HEK293 (cell line): Measurements from ENCODE around the gene ZNF302.

Experiments
- BCL11B ChIP-seq: fragments of 450-650 bp; formaldehyde crosslinking; IDR thresholded peaks from 2 replicates; pipeline ENCODE4 v1.5.1; 2016; ENCODE audit warnings: low read depth, missing biosample characterization, missing genetic modification characterization
- GFI1B ChIP-seq: fragments of 450-650 bp; formaldehyde crosslinking; IDR thresholded peaks from 2 replicates; pipeline ENCODE4 v1.5.1; 2016; ENCODE audit warnings: missing biosample characterization, missing genetic modification characterization
- GLI2 ChIP-seq: fragments of 450-650 bp; formaldehyde crosslinking; IDR thresholded peaks from 2 replicates; pipeline ENCODE4; 2017; ENCODE audit warnings: missing biosample characterization, missing genetic modification characterization, low read depth, borderline replicate concordance
- GLI4 ChIP-seq: fragments of 450-650 bp; formaldehyde crosslinking; IDR thresholded peaks from 2 replicates; pipeline ENCODE4 v1.5.1; 2016; ENCODE audit warnings: missing biosample characterization, missing genetic modification characterization
- KLF1 ChIP-seq: fragments of 450-650 bp; formaldehyde crosslinking; IDR thresholded peaks from 2 replicates; pipeline ENCODE4 v1.5.1; 2016; ENCODE audit warnings: missing biosample characterization, missing genetic modification characterization
- YY2 ChIP-seq: fragments of 450-650 bp; formaldehyde crosslinking; IDR thresholded peaks from 2 replicates; pipeline ENCODE4 v1.5.1; 2016; ENCODE audit warnings: missing biosample characterization, missing genetic modification characterization
- ZBTB1 ChIP-seq: fragments of 450-650 bp; formaldehyde crosslinking; IDR thresholded peaks from 2 replicates; pipeline ENCODE4 v1.5.1; 2016; ENCODE audit warnings: missing biosample characterization, missing genetic modification characterization
- ZEB2 ChIP-seq: fragments of 450-650 bp; formaldehyde crosslinking; IDR thresholded peaks from 2 replicates; pipeline ENCODE4 v1.5.1; 2016; ENCODE audit warnings: missing biosample characterization, missing genetic modification characterization
- ZFP41 ChIP-seq: fragments of 450-650 bp; formaldehyde crosslinking; IDR thresholded peaks from 2 replicates; pipeline ENCODE4 v1.5.1; 2016; ENCODE audit warnings: missing biosample characterization, missing genetic modification characterization, borderline replicate concordance
- ZNF140 ChIP-seq: fragments of 450-650 bp; formaldehyde crosslinking; IDR thresholded peaks from 2 replicates; pipeline ENCODE4 v1.5.1; 2016; ENCODE audit warnings: missing biosample characterization, missing genetic modification characterization
- ZNF146 ChIP-seq: fragments of 450-650 bp; formaldehyde crosslinking; IDR thresholded peaks from 2 replicates; pipeline ENCODE4 v1.5.1; 2016; ENCODE audit warnings: missing biosample characterization, missing genetic modification characterization
- ZNF266 ChIP-seq: fragments of 450-650 bp; formaldehyde crosslinking; IDR thresholded peaks from 2 replicates; pipeline ENCODE4 v1.5.1; 2016; ENCODE audit warnings: missing biosample characterization, missing genetic modification characterization, low read depth
- ZNF366 ChIP-seq: fragments of 450-650 bp; formaldehyde crosslinking; conservative IDR thresholded peaks from 2 replicates; pipeline ENCODE4 v1.5.1; 2016; ENCODE audit warnings: missing biosample characterization, missing genetic modification characterization
- ZNF501 ChIP-seq: fragments of 450-650 bp; formaldehyde crosslinking; IDR thresholded peaks from 2 replicates; pipeline ENCODE4 v1.5.1; 2016; ENCODE audit warnings: missing biosample characterization, missing genetic modification characterization
- ZNF610 ChIP-seq: fragments of 450-650 bp; formaldehyde crosslinking; IDR thresholded peaks from 2 replicates; pipeline ENCODE4 v1.5.1; 2016; ENCODE audit warnings: missing biosample characterization, missing genetic modification characterization, borderline replicate concordance
- ZNF626 ChIP-seq: fragments of 450-650 bp; sonication (Bioruptor Pico); formaldehyde crosslinking; IDR thresholded peaks from 2 replicates; pipeline ENCODE4 v1.5.1; 2018; ENCODE audit warnings: missing biosample characterization, missing genetic modification characterization, inconsistent platforms
- ZNF658 ChIP-seq: fragments of 450-650 bp; formaldehyde crosslinking; IDR thresholded peaks from 2 replicates; pipeline ENCODE4; 2016; ENCODE audit warnings: missing biosample characterization, missing genetic modification characterization
- ZNF707 ChIP-seq: fragments of 450-650 bp; formaldehyde crosslinking; IDR thresholded peaks from 2 replicates; pipeline ENCODE4 v1.5.1; 2016; ENCODE audit warnings: missing biosample characterization, missing genetic modification characterization
- ZNF837 ChIP-seq: fragments of 450-650 bp; formaldehyde crosslinking; IDR thresholded peaks from 2 replicates; pipeline ENCODE4 v1.5.1; 2016; ENCODE audit warnings: missing biosample characterization, missing genetic modification characterization
- TF ChIP-seq, protein P1 (sequence below): fragments of 450-650 bp; formaldehyde crosslinking; IDR thresholded peaks from 2 replicates; pipeline ENCODE4 v1.5.1; 2016; ENCODE audit warnings: missing biosample characterization, missing genetic modification characterization, borderline replicate concordance
- TF ChIP-seq, protein P2 (sequence below): fragments of 450-650 bp; formaldehyde crosslinking; IDR thresholded peaks from 2 replicates; pipeline ENCODE4 v1.5.1; 2016; ENCODE audit warnings: missing biosample characterization, missing genetic modification characterization
- TF ChIP-seq, protein P3 (sequence below): fragments of 450-650 bp; formaldehyde crosslinking; IDR thresholded peaks from 2 replicates; pipeline ENCODE4 v1.5.1; 2016; ENCODE audit warnings: missing biosample characterization, missing genetic modification characterization, borderline replicate concordance
- TF ChIP-seq, protein P4 (sequence below): sonication (generic); formaldehyde crosslinking; IDR thresholded peaks from 2 replicates; pipeline ENCODE4 v1.8.1; 2022; ENCODE audit warnings: mild to moderate bottlenecking, moderate library complexity, missing genetic modification reagents
- TF ChIP-seq, protein P5 (sequence below): fragments of 450-650 bp; formaldehyde crosslinking; IDR thresholded peaks from 2 replicates; pipeline ENCODE4 v1.5.1; 2016; ENCODE audit warnings: missing biosample characterization, missing genetic modification characterization
- TF ChIP-seq, protein P6 (sequence below): fragments of 450-650 bp; formaldehyde crosslinking; IDR thresholded peaks from 2 replicates; pipeline ENCODE4 v1.5.1; 2016; ENCODE audit warnings: missing biosample characterization, missing genetic modification characterization

The ZNF302 gene

DNA sequence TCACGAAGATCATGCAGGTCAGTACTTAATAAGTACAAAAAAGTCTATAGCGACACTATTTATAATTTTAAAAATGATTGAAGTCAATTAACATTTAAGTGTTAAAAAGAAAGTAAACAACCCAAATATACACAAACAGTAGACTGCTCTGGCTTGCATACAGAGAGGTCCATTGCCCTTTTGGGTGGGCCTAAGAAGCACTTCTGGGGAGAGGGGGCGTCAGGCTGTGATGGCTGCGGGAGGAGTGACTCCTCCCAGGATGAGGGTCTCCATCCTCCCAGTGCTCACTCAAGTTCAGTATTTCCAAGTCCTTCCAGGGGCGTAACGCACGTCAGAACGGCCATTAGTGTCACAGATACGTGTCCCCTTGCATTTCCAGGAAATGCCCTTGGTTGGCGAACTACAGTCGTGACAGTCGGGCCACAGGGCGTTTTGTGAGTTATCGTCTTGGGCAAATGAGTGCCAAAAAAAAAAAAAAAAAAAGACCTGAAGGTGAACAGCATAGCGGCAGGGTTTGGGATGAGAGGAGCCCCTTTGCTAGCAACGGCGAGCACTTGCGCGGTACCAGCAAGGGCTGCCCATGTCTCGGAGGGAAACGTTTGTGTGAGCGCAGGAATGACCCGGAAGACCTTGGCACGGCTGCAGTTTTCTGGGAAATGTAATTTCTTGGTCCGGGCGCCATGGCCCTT is 637 bp upstream of the ZNF302 start, which contains the start of gene SCGB2B2 (continued):
- TF ChIP-seq, protein P1, sequence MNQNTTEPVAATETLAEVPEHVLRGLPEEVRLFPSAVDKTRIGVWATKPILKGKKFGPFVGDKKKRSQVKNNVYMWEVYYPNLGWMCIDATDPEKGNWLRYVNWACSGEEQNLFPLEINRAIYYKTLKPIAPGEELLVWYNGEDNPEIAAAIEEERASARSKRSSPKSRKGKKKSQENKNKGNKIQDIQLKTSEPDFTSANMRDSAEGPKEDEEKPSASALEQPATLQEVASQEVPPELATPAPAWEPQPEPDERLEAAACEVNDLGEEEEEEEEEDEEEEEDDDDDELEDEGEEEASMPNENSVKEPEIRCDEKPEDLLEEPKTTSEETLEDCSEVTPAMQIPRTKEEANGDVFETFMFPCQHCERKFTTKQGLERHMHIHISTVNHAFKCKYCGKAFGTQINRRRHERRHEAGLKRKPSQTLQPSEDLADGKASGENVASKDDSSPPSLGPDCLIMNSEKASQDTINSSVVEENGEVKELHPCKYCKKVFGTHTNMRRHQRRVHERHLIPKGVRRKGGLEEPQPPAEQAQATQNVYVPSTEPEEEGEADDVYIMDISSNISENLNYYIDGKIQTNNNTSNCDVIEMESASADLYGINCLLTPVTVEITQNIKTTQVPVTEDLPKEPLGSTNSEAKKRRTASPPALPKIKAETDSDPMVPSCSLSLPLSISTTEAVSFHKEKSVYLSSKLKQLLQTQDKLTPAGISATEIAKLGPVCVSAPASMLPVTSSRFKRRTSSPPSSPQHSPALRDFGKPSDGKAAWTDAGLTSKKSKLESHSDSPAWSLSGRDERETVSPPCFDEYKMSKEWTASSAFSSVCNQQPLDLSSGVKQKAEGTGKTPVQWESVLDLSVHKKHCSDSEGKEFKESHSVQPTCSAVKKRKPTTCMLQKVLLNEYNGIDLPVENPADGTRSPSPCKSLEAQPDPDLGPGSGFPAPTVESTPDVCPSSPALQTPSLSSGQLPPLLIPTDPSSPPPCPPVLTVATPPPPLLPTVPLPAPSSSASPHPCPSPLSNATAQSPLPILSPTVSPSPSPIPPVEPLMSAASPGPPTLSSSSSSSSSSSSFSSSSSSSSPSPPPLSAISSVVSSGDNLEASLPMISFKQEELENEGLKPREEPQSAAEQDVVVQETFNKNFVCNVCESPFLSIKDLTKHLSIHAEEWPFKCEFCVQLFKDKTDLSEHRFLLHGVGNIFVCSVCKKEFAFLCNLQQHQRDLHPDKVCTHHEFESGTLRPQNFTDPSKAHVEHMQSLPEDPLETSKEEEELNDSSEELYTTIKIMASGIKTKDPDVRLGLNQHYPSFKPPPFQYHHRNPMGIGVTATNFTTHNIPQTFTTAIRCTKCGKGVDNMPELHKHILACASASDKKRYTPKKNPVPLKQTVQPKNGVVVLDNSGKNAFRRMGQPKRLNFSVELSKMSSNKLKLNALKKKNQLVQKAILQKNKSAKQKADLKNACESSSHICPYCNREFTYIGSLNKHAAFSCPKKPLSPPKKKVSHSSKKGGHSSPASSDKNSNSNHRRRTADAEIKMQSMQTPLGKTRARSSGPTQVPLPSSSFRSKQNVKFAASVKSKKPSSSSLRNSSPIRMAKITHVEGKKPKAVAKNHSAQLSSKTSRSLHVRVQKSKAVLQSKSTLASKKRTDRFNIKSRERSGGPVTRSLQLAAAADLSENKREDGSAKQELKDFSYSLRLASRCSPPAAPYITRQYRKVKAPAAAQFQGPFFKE, result peak; percentile 75; the same call in 1 of the 2 replicates
- peak; percentile 95 for TF ChIP-seq GLI4 (tag by site-specific recombination)
- TF ChIP-seq ZEB2, result peak; percentile 85
- TF ChIP-seq ZNF146 (tag by site-specific recombination), result peak; percentile 83
- peak; percentile 83 for TF ChIP-seq BCL11B (tag by site-specific recombination)
- peak; percentile 99 for TF ChIP-seq YY2 (tag by site-specific recombination)
- no peak for TF ChIP-seq ZNF140
- TF ChIP-seq ZNF610, result peak; percentile 92
- peak; percentile 97 for TF ChIP-seq ZNF501
- no peak for TF ChIP-seq ZNF707 (tag by site-specific recombination)
- TF ChIP-seq, protein P2, sequence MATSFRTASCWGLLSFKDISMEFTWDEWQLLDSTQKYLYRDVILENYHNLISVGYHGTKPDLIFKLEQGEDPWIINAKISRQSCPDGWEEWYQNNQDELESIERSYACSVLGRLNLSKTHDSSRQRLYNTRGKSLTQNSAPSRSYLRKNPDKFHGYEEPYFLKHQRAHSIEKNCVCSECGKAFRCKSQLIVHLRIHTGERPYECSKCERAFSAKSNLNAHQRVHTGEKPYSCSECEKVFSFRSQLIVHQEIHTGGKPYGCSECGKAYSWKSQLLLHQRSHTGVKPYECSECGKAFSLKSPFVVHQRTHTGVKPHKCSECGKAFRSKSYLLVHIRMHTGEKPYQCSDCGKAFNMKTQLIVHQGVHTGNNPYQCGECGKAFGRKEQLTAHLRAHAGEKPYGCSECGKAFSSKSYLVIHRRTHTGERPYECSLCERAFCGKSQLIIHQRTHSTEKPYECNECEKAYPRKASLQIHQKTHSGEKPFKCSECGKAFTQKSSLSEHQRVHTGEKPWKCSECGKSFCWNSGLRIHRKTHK (tag by site-specific recombination), result no peak
- no peak for TF ChIP-seq GFI1B (tag by site-specific recombination)
- no peak for TF ChIP-seq ZNF837 (tag by site-specific recombination)
- TF ChIP-seq, protein P3, sequence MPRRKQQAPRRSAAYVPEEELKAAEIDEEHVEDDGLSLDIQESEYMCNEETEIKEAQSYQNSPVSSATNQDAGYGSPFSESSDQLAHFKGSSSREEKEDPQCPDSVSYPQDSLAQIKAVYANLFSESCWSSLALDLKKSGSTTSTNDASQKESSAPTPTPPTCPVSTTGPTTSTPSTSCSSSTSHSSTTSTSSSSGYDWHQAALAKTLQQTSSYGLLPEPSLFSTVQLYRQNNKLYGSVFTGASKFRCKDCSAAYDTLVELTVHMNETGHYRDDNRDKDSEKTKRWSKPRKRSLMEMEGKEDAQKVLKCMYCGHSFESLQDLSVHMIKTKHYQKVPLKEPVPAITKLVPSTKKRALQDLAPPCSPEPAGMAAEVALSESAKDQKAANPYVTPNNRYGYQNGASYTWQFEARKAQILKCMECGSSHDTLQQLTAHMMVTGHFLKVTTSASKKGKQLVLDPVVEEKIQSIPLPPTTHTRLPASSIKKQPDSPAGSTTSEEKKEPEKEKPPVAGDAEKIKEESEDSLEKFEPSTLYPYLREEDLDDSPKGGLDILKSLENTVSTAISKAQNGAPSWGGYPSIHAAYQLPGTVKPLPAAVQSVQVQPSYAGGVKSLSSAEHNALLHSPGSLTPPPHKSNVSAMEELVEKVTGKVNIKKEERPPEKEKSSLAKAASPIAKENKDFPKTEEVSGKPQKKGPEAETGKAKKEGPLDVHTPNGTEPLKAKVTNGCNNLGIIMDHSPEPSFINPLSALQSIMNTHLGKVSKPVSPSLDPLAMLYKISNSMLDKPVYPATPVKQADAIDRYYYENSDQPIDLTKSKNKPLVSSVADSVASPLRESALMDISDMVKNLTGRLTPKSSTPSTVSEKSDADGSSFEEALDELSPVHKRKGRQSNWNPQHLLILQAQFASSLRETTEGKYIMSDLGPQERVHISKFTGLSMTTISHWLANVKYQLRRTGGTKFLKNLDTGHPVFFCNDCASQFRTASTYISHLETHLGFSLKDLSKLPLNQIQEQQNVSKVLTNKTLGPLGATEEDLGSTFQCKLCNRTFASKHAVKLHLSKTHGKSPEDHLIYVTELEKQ (tag by site-specific recombination), result no peak
- no peak for TF ChIP-seq ZNF266 (tag by site-specific recombination)
- TF ChIP-seq ZNF366 (tag by site-specific recombination), result peak; percentile 52
- TF ChIP-seq ZNF658 (tag by site-specific recombination), result no peak
- TF ChIP-seq ZNF626 (tag by site-specific recombination), result no peak
- no peak; the same call in 1 of the 2 replicates for TF ChIP-seq ZFP41 (tag by site-specific recombination)
- TF ChIP-seq, protein P4, sequence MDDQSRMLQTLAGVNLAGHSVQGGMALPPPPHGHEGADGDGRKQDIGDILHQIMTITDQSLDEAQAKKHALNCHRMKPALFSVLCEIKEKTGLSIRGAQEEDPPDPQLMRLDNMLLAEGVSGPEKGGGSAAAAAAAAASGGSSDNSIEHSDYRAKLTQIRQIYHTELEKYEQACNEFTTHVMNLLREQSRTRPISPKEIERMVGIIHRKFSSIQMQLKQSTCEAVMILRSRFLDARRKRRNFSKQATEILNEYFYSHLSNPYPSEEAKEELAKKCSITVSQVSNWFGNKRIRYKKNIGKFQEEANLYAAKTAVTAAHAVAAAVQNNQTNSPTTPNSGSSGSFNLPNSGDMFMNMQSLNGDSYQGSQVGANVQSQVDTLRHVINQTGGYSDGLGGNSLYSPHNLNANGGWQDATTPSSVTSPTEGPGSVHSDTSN (CRISPR knock-in tag), result no peak
- TF ChIP-seq, protein P5, sequence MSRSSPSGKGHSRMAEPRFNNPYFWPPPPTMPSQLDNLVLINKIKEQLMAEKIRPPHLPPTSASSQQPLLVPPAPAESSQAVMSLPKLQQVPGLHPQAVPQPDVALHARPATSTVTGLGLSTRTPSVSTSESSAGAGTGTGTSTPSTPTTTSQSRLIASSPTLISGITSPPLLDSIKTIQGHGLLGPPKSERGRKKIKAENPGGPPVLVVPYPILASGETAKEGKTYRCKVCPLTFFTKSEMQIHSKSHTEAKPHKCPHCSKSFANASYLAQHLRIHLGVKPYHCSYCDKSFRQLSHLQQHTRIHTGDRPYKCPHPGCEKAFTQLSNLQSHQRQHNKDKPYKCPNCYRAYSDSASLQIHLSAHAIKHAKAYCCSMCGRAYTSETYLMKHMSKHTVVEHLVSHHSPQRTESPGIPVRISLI (tag by site-specific recombination), result peak; percentile 50; the same call in 1 of the 2 replicates
- peak; percentile 79 for TF ChIP-seq KLF1 (tag by site-specific recombination)
- TF ChIP-seq ZBTB1 (tag by site-specific recombination), result peak; percentile 64; the same call in 1 of the 2 replicates
- TF ChIP-seq, protein P6, sequence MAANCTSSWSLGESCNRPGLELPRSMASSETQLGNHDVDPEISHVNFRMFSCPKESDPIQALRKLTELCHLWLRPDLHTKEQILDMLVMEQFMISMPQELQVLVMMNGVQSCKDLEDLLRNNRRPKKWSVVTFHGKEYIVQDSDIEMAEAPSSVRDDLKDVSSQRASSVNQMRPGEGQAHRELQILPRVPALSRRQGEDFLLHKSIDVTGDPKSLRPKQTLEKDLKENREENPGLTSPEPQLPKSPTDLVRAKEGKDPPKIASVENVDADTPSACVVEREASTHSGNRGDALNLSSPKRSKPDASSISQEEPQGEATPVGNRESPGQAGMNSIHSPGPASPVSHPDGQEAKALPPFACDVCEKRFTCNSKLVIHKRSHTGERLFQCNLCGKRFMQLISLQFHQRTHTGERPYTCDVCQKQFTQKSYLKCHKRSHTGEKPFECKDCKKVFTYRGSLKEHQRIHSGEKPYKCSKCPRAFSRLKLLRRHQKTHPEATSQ, result peak; percentile 96; the same call in 1 of the 2 replicates
- no peak; the same call in 1 of the 2 replicates for TF ChIP-seq GLI2 (tag by site-specific recombination)
